ENCODE data around the gene ST6GAL1. TPM values are rescaled to one million over a fixed set of nuclear protein-coding genes. Genes with fewer than 3 reads are reported as not detected.

ST6GAL1 gene
- total and polyA plus RNA-seq, 2 of the 8 experiments (the other 6 are each of a cell fraction or from before 2014, with no cell fraction given), result 62.8 to 80.9 TPM

DNA sequence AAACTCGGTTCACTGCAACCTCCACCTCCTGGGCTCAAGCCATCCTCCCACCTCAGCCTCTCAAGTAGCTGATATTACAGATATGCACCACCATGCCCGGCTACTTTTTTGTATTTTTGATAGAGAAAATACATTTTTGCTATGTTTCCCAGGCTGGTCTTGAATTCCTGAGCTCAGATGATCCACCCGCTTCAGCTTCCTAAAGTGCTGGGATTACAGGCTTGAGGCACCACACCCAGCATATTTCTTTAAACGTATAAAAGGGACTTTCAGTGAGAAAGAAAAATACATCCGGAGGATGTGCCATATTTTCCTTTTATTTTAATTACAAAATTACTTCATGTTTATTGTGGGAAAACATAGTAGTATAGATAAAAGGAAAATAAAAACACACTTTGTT lies 153.8 kb downstream of the ST6GAL1 start (continued):
- TF ChIP-seq, protein P1, sequence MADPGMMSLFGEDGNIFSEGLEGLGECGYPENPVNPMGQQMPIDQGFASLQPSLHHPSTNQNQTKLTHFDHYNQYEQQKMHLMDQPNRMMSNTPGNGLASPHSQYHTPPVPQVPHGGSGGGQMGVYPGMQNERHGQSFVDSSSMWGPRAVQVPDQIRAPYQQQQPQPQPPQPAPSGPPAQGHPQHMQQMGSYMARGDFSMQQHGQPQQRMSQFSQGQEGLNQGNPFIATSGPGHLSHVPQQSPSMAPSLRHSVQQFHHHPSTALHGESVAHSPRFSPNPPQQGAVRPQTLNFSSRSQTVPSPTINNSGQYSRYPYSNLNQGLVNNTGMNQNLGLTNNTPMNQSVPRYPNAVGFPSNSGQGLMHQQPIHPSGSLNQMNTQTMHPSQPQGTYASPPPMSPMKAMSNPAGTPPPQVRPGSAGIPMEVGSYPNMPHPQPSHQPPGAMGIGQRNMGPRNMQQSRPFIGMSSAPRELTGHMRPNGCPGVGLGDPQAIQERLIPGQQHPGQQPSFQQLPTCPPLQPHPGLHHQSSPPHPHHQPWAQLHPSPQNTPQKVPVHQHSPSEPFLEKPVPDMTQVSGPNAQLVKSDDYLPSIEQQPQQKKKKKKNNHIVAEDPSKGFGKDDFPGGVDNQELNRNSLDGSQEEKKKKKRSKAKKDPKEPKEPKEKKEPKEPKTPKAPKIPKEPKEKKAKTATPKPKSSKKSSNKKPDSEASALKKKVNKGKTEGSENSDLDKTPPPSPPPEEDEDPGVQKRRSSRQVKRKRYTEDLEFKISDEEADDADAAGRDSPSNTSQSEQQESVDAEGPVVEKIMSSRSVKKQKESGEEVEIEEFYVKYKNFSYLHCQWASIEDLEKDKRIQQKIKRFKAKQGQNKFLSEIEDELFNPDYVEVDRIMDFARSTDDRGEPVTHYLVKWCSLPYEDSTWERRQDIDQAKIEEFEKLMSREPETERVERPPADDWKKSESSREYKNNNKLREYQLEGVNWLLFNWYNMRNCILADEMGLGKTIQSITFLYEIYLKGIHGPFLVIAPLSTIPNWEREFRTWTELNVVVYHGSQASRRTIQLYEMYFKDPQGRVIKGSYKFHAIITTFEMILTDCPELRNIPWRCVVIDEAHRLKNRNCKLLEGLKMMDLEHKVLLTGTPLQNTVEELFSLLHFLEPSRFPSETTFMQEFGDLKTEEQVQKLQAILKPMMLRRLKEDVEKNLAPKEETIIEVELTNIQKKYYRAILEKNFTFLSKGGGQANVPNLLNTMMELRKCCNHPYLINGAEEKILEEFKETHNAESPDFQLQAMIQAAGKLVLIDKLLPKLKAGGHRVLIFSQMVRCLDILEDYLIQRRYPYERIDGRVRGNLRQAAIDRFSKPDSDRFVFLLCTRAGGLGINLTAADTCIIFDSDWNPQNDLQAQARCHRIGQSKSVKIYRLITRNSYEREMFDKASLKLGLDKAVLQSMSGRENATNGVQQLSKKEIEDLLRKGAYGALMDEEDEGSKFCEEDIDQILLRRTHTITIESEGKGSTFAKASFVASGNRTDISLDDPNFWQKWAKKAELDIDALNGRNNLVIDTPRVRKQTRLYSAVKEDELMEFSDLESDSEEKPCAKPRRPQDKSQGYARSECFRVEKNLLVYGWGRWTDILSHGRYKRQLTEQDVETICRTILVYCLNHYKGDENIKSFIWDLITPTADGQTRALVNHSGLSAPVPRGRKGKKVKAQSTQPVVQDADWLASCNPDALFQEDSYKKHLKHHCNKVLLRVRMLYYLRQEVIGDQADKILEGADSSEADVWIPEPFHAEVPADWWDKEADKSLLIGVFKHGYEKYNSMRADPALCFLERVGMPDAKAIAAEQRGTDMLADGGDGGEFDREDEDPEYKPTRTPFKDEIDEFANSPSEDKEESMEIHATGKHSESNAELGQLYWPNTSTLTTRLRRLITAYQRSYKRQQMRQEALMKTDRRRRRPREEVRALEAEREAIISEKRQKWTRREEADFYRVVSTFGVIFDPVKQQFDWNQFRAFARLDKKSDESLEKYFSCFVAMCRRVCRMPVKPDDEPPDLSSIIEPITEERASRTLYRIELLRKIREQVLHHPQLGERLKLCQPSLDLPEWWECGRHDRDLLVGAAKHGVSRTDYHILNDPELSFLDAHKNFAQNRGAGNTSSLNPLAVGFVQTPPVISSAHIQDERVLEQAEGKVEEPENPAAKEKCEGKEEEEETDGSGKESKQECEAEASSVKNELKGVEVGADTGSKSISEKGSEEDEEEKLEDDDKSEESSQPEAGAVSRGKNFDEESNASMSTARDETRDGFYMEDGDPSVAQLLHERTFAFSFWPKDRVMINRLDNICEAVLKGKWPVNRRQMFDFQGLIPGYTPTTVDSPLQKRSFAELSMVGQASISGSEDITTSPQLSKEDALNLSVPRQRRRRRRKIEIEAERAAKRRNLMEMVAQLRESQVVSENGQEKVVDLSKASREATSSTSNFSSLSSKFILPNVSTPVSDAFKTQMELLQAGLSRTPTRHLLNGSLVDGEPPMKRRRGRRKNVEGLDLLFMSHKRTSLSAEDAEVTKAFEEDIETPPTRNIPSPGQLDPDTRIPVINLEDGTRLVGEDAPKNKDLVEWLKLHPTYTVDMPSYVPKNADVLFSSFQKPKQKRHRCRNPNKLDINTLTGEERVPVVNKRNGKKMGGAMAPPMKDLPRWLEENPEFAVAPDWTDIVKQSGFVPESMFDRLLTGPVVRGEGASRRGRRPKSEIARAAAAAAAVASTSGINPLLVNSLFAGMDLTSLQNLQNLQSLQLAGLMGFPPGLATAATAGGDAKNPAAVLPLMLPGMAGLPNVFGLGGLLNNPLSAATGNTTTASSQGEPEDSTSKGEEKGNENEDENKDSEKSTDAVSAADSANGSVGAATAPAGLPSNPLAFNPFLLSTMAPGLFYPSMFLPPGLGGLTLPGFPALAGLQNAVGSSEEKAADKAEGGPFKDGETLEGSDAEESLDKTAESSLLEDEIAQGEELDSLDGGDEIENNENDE (IDR thresholded peaks at IDR 0.05; ENCODE audit: insufficient replicate concordance, low read length), result no peak
- TF ChIP-seq CHD1 (IDR thresholded peaks at IDR 0.05; ENCODE audit: low read depth, low read length) (no peak), KDM1A (IDR thresholded peaks at IDR 0.05; ENCODE audit: borderline replicate concordance, low read length) (no peak), EP300 (IDR thresholded peaks at IDR 0.05; ENCODE audit: borderline replicate concordance in 1 of 2, low read depth in 2 of 2, low read length in 2 of 2) (no peak), RAD21 (IDR thresholded peaks at IDR 0.05 in 1 of 2, conservative IDR thresholded peaks at IDR 0.05 in 1 of 2; ENCODE audit: low read depth in 2 of 2, low read length in 2 of 2) (no peak), ZNF274 (IDR thresholded peaks at IDR 0.05; ENCODE audit: borderline replicate concordance, extremely low read depth, low read length) (no peak), SP4 (IDR thresholded peaks at IDR 0.05; ENCODE audit: low read length) (no peak)

All from H1 (cell line).